Measurements from ENCODE around the gene P3H3. TPM values are rescaled to one million over a fixed set of nuclear protein-coding genes. Genes with fewer than 3 reads are reported as not detected.

The P3H3 gene
- total RNA-seq, 1 donor from 2014 or later = not detected

DNA sequence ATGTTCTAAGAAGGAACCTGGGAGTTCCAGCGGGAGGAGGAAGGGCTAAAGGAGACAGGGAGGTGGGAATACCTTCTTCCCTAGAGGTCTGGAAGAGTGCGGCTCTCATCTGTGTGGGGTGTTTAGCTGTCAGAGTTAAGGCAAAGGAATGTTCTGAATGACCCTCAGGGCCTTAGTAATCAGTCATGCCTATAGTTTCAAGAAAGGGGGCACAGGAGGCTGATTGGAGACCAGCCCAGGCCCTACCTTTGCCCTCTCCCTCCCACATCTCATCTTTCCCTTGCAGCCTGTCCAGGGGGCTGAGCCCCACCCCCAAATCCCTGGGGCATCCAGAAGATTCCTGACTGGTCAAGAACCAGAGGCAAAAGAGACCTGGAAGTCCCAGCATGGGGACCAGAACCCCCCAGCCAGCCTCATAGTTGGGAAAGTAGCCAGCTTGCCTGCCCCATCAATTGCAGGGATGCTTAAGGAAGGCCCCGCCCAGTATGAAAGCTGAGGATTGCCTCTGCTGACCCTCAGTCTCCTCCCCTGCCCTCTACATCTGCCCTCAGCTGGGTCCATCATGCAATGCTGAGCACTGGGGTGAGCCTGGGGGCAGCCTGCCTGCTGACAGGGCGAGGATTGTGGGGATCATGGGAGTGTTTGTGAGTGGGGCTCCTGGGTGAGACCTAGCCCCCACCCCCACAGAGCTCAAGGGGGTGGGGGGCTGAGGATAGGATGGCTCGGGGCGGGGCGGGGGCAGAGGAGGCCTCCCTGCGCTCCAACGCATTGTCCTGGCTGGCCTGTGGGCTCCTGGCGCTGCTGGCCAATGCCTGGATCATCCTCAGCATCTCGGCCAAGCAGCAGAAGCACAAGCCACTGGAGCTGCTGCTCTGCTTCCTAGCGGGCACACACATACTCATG is 4.8 kb upstream of the P3H3 start:
- POLR2A ChIA-PET = no interaction called here
- Mint-ChIP-seq H3K27ac (no peak overlapping the region), H3K4me3 (no peak overlapping the region), H3K36me3 (ENCODE audit: low read depth) (no peaks in the 10 kb centered on the region), H3K27me3 (peaks cover 63% of the 10 kb centered on the region), H3K9me3 (no peaks in the 10 kb centered on the region), H3K4me1 (peaks cover 23% of the 10 kb centered on the region)
- ATAC-seq (ENCODE audit: low read depth) = no peak
- intact Hi-C loops (cut with micrococcal nuclease) = loop anchor here (2.0 kb wide), 2 partner anchors 207 to 269 kb away; no protein-coding TSS in a partner anchor
- DNase-seq = no peak
- CTCF ChIA-PET = interaction anchor here (0.6 to 2.7 kb wide), 5 partner anchors 11 to 193 kb away, joined by 3 to 15 read pairs (median 4); partner anchors contain the start of gene MLF2
- TF ChIP-seq, protein P1, sequence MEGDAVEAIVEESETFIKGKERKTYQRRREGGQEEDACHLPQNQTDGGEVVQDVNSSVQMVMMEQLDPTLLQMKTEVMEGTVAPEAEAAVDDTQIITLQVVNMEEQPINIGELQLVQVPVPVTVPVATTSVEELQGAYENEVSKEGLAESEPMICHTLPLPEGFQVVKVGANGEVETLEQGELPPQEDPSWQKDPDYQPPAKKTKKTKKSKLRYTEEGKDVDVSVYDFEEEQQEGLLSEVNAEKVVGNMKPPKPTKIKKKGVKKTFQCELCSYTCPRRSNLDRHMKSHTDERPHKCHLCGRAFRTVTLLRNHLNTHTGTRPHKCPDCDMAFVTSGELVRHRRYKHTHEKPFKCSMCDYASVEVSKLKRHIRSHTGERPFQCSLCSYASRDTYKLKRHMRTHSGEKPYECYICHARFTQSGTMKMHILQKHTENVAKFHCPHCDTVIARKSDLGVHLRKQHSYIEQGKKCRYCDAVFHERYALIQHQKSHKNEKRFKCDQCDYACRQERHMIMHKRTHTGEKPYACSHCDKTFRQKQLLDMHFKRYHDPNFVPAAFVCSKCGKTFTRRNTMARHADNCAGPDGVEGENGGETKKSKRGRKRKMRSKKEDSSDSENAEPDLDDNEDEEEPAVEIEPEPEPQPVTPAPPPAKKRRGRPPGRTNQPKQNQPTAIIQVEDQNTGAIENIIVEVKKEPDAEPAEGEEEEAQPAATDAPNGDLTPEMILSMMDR (IDR thresholded peaks at IDR 0.05) = no peak

DNA sequence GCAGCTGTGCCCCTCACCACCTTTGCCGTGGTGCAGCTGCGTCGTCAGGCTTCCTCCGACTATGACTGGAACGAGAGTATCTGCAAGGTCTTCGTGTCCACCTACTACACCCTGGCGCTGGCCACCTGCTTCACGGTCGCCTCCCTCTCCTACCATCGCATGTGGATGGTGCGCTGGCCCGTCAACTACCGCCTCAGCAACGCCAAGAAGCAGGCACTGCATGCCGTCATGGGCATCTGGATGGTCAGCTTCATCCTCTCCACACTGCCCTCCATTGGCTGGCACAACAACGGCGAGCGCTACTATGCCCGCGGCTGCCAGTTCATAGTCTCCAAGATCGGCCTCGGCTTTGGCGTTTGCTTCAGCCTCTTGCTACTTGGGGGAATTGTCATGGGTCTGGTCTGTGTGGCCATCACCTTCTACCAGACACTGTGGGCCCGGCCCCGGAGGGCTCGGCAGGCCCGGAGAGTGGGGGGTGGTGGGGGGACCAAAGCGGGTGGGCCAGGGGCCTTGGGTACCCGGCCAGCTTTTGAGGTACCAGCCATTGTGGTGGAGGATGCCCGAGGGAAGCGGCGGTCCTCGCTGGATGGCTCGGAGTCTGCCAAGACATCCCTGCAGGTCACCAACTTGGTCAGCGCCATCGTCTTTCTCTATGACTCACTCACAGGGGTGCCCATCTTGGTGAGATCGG is 4.0 kb upstream of the P3H3 start:
- no peak overlapping the region for H3K4me3 Mint-ChIP-seq
- H3K36me3 Mint-ChIP-seq (ENCODE audit: low read depth) = no peaks in the 10 kb centered on the region
- POLR2A ChIA-PET = interaction anchor here (0.6 kb wide), 1 partner anchor 143 kb away, joined by 5 read pairs; no protein-coding TSS in a partner anchor
- ATAC-seq (ENCODE audit: low read depth) (no peak), DNase-seq (no peak)
- TF ChIP-seq, protein P1 (IDR thresholded peaks at IDR 0.05) = no peak
- peaks cover 68% of the 10 kb centered on the region for H3K27me3 Mint-ChIP-seq
- H3K9me3 Mint-ChIP-seq = no peaks in the 10 kb centered on the region
- intact Hi-C loops (cut with micrococcal nuclease) = loop anchor here (2.0 kb wide), 2 partner anchors 207 to 269 kb away; no protein-coding TSS in a partner anchor
- H3K27ac Mint-ChIP-seq = no peak overlapping the region
- CTCF ChIA-PET = interaction anchor here (0.6 to 2.7 kb wide), 4 partner anchors 10 to 194 kb away, joined by 3 to 15 read pairs (median 4); partner anchors contain the start of gene MLF2
- peaks cover 28% of the 10 kb centered on the region for H3K4me1 Mint-ChIP-seq

DNA sequence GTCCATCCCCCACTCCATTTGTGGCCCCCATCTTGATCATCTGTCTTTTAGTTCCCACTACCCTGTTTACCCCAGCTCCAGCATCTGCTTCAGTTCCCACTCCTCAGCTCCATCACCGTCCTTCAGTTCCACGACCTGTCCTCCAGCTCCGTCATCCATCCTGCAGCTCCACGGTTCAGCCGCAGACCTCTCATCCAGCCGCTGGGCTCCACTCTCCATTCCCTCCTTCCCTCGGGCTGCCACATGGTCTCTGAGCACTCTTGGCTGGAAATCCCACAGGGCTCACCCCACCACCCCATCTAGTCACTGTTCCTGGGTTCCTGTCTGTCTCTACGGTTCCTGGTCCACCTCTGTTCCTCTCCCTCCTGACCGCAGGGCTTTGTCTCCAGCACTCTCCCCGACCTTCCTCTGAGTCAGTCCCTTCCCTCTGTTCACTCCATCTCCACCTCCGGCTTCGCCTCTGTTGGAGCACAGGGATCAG is 3.3 kb upstream of the P3H3 start:
- H3K4me3 Mint-ChIP-seq = no peak overlapping the region
- DNase-seq (no peak), ATAC-seq (ENCODE audit: low read depth) (no peak)
- H3K9me3 Mint-ChIP-seq = no peaks in the 10 kb centered on the region
- intact Hi-C loops (cut with micrococcal nuclease) = loop anchor here (1.0 to 5.0 kb wide), 6 partner anchors 46 to 270 kb away; partner anchors contain the start of genes MLF2 and ZNF384
- ChIA-PET POLR2A (interaction anchor here (0.6 to 0.9 kb wide), 3 partner anchors 102 to 157 kb away, joined by 3 to 5 read pairs (median 4); no protein-coding TSS in a partner anchor), CTCF (interaction anchor here (1.1 to 2.7 kb wide), 3 partner anchors 9 to 72 kb away, joined by 3 to 15 read pairs (median 5); partner anchors contain the start of gene MLF2)
- TF ChIP-seq, protein P1 (IDR thresholded peaks at IDR 0.05) = no peak
- H3K27ac Mint-ChIP-seq = no peak overlapping the region
- no peaks in the 10 kb centered on the region for H3K36me3 Mint-ChIP-seq (ENCODE audit: low read depth)
- H3K27me3 Mint-ChIP-seq = peaks cover 70% of the 10 kb centered on the region
- peaks cover 32% of the 10 kb centered on the region for H3K4me1 Mint-ChIP-seq

DNA sequence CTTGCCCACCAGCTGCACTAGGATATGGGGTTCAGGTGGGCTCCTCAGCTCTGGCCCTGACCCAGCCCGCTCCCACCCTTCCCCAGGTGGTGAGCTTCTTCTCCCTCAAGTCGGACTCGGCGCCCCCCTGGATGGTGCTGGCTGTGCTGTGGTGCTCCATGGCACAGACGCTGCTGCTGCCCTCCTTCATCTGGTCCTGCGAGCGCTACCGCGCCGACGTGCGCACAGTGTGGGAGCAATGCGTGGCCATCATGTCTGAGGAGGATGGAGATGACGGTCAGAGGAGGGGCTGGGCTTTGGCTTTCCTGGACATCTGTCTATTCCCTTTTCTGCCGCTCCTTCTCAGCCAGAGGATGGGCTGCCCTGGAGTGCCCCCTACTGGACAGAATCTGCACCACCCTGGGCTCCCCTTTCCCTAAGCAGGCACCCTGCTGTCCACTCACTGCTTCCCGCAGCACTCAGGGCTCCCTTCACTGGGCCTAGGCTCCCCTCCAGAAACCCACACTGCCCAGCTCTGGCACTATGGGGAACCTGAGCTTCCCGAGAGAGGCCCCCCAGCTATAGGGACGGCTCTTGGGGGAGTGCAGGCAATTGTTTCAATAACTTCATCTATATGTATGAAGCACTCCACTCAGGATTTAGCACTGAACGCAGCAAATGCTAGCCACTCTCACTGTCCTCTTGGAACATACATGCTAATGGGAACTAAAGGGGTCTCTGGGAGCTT is 2.6 kb upstream of the P3H3 start:
- ATAC-seq (ENCODE audit: low read depth) = peak; percentile 62
- Mint-ChIP-seq H3K4me3 (no peak overlapping the region), H3K4me1 (peaks cover 32% of the 10 kb centered on the region), H3K27me3 (peaks cover 73% of the 10 kb centered on the region), H3K36me3 (ENCODE audit: low read depth) (no peaks in the 10 kb centered on the region), H3K27ac (no peak overlapping the region), H3K9me3 (no peaks in the 10 kb centered on the region)
- intact Hi-C loops (cut with micrococcal nuclease) = loop anchor here (1.0 to 5.0 kb wide), 6 partner anchors 46 to 271 kb away; partner anchors contain the start of genes MLF2 and ZNF384
- CTCF ChIA-PET = interaction anchor here (0.5 to 2.7 kb wide), 3 partner anchors 59 to 313 kb away, joined by 3 to 15 read pairs (median 4); partner anchors contain the start of gene MLF2
- POLR2A ChIA-PET = interaction anchor here (0.6 to 0.9 kb wide), 2 partner anchors 102 to 158 kb away, joined by 3 to 4 read pairs; no protein-coding TSS in a partner anchor
- DNase-seq = peak; percentile 69
- TF ChIP-seq, protein P1 (IDR thresholded peaks at IDR 0.05) = peak; percentile 47
